Measurements from ENCODE around the gene SYT2.
"Not testable (repeated sequence)": the region's sequence is repeated elsewhere in the genome, so short reads cannot be mapped to it uniquely, and the experiment has no call there.

SYT2 gene

DNA sequence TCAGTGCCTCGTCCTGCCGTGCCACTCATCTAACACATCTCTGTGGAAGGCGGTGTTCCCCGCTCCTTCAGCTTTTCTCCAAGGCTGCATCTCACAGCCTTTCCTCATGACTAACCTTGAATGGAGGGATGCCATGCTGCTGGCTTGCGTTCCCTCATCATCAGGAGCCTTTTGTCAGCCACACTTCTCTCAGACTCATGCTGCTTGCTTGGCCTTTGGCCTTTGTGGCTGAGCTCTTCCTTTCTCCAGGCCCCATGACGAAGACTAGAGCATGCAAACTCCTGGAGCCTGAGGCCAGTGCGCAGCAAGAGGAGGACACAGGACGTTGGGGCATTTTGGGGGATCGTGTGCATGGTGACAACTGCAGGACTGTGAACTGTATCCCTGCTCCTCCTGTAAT lies 70.8 kb downstream of the SYT2 start:
- no peak for DNase-seq

GRCh38 chr1:202638701-202639305 lies 71.5 kb downstream of the SYT2 start:
- not testable (repeated sequence) for DNase-seq

DNA sequence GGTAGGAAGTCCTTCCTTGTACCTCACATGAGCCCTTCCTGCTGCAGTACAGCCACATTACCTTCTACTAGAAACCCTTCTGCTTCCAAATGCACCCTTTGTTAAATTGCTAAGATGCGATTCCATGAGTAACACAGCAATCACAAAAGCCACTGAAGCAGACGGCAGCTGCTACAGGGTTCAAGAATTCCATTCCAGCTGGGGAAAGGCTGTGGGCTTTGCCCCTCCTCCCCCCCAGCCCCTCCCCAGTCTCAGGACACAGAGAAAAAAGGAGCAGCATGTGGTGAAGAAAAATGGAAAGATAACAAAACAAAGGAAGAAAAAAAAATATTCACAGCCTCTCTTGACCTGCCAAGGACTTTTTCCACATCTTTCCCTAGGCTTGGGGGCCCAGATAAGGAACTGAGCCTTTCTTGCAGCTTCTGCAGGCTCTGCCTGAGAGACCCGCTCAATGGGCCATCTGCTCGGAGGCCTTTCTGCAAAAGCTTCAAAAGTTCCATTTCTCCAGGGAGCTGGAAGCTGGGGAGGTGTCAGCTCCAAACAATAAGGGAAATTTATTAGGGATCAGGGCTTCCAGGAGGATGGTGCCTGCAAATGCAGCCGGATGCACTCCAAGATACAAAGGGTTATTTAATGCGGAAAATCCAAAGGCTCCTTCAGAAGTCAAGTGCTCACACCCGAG lies 72.1 kb downstream of the SYT2 start:
- no peak for DNase-seq

GRCh38 chr1:202637321-202638018 lies 72.8 kb downstream of the SYT2 start:
- not testable (repeated sequence) for DNase-seq

GRCh38 chr1:202636171-202636570 lies 74.1 kb downstream of the SYT2 start:
- DNase-seq, result not testable (repeated sequence)

- DNase-seq, result no peak
These were observed 78.0 kb downstream of the SYT2 start for GRCh38 chr1:202632241-202632640.

DNA sequence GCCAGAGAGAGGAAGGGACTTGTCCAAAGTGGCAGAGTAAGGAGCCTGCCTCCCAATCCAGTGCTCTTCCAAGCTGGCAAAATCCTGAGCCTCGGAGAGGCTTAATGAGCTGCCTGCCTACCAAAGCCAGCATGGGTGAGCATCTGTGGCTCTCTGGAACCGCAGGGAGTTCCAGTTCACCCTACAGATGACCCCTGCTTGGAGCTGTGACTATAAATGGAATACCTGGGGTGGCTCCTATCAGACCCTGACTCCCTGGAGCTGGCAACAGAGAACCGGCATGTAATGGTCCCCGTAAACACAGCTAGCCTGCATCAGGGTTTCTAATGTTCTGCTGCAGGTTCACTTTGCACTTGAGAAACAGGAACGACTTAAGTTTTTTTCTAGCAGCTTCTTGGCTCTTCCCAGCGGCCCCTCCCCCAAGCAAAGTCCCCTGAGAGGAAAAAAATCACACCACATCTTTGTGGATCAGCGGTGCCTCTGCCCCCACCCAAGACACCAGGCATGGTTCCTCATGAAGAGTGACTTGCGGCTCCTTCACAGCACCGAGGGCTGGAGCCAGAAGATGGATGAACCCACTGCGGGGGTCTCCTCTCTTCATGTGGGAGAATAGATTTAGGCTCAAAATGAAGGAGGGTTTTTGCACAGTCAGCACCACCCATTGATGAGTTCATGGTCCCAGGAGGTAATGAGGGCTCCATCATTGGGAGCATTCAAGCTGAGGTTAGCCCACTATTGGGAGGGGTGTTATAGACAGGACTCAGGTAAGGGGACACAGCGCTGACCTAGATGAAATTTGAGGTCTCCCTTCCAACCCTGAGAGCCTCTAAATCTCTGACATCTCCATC lies 79.0 kb downstream of the SYT2 start:
- no peak for DNase-seq

DNA sequence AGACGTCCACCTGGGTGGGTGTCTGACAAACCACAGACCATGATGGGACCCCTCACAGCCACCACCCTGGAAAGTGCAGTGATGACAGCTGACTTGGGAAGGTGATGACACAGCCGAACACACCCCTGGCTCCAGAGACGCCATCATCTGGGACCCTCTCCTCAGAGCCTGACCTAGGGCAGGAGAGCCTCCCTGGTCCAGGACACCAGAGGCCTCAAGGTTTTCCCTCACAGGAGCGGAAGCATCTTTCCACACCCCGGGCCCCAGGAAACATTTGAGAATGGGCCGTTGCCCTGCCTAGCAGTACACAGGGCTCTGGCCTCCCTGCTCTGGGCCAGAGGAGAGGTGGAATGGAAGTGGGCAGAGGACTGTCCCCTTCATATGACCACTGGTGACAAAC lies 79.7 kb downstream of the SYT2 start:
- no peak for DNase-seq

DNA sequence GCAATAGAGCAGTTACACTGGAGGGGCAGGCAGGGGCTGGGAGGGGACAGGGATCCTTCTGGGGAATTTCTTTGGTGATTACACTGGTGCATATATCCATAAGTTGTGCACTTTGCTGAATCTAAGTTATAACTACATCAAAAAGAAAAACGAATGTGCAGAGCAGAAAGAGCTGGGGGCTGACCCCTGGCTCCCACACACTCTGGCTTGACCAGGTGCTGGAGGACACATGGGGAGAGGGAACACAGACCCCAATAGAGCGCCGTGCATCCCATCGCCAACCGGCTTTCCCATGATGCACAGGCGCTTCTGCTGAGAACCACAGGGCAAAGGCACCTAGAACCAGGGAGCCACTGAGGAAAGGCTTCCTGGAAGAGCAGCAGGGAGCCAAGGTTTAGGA lies 80.2 kb downstream of the SYT2 start:
- not testable (repeated sequence) for DNase-seq

DNA sequence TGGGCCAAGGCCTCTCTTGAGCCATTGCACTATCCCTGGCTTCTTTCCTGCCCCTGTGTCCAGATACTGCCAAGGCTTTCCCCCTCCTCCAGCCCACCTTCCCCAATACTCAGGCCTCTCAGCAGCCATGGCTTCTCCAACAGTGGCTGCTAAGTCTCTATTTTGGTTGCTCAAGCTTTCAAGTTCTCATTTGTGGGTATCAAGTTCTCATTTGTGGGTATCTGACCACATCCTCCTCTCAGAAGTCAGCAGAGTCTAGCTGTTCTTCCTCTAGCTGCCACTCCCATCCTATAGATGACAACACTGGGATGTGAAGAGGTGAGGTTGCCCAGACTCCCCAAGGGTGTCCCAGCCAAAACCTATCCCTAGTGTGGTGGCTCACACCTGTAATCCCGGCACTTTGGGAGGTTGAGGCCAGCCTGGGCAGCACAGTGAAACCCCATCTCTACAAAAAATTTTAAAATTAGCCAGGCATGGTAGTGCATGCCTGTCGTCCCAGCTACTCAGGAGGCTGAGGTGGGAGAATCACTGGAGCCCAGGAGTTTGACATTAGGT lies 80.9 kb downstream of the SYT2 start:
- peak; percentile 36 for DNase-seq

DNA sequence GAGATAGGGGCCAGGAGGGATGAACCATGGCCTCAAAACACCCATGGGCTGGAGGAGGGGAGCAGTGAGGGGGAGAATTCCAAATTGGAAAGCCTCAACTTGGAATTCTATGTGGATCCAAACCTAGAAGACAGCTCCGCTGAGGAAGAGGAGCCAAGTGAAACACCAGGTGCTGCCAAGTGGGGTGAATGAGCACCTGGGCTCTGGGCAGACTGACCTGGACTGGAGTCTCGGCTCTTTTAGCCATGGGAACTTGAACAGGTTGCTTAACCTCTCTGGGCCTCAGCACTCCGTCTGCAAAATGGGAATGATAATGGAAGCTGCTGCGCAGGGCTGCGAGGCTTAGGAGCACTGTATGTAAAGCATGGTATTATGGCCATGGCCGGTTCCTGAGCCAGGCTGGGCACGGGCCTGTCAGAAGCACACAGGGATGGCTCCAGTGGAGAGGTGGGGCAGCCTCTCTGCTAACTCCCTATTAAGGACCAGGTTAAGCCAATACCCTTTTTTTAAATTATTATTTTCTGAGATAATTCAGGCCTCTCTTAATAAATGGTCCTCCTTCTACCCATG lies 81.5 kb downstream of the SYT2 start:
- DNase-seq, result no peak

DNA sequence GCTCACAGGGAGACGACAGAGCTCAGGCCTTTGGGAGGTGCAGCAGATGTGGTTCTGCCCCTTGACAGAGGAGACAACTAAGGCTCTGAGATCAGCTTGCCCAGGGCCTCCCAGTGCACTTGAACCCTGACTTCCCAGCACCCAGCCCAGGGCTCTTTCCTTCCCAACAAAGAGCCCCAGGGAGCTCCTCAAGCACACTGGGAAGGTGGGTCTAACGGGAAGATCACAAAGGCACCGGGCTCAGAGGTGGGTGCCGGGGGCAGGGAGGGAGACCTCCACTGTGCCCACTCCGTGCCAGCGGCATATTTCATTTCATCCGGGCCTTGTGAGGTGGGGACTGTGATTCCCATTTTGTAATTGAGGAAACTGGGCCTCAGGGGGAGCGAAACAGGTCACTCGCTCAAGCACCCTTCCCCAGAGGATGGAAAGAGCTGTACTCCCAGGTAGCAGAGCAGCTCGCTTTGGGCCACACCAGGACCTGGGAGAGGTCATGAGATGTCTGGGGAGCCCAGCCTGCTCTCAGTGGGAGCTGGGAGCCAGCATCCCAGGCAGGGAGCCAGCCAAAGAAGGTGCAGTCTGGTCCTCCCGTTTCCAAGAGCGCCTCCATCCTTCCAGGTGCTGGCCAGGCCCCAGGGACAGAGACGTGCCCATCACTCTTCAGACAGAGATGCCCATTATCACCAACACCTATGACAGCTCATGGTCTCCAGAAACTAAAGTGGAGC lies 82.3 kb downstream of the SYT2 start:
- DNase-seq, result no peak

- not testable (repeated sequence) for DNase-seq
These were observed 83.2 kb downstream of the SYT2 start for GRCh38 chr1:202627036-202627435.

DNA sequence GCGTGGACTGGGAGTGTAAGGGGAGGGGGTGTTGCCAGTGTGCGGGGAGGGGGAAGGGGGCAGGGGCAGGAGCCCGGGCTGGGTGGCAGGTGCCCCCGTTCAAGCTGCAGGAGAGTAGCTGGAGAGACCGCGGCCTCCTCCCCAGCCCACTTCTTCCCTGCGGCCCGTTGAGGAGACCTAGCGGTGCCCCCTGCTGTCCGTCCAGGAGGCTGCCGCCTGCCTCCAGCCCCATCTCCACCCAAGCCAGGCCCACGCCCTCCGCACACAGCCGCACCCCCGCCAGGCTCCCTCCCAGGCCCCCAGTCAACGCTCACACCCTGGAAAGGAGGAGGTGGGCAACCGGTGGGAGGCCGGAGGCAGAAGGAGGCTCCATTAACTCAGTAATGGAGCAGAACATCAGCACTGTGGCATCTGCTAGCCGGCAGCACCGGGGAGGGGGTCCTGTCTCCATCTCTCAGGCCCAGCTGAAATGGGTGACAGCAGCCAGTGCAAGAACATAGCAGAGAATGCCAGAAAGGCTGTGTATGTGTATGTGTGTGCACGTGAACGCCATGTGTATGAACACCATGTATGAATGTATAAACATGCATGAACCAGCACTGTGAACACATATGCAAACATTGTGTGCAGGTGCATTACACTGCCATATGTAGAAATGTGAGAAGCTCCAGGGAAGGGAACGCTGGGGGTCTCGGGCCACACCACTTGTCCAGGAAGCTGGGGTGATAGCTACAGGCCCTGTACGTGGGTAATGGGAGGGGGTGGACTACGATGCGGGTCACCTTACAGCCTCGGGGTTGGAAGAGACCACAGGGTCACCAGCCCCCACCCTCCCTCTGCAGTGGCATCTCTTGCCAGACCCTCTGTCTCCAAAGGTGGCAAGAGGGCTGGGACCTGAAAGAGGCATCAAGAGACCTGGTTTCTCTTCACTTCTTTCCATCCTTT lies 84.6 kb downstream of the SYT2 start:
- DNase-seq, result peak; percentile 59

DNA sequence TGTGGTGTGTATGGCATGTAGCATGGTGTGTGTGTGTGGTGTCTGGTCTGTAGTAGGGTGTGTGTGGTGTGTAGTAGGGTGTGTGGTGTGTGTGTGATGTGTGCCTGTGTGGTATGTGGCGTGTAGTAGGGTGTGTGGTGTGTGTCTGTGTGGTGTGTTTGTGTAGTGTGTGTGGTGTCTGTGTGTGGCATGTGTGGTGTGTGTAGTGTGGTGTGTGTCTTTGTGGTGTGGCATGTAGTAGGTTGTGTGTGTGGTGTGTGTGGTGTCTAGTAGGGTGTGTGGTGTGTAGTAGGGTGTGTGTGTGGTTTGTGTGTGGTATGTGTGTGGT lies 85.5 kb downstream of the SYT2 start:
- no peak for DNase-seq

DNA sequence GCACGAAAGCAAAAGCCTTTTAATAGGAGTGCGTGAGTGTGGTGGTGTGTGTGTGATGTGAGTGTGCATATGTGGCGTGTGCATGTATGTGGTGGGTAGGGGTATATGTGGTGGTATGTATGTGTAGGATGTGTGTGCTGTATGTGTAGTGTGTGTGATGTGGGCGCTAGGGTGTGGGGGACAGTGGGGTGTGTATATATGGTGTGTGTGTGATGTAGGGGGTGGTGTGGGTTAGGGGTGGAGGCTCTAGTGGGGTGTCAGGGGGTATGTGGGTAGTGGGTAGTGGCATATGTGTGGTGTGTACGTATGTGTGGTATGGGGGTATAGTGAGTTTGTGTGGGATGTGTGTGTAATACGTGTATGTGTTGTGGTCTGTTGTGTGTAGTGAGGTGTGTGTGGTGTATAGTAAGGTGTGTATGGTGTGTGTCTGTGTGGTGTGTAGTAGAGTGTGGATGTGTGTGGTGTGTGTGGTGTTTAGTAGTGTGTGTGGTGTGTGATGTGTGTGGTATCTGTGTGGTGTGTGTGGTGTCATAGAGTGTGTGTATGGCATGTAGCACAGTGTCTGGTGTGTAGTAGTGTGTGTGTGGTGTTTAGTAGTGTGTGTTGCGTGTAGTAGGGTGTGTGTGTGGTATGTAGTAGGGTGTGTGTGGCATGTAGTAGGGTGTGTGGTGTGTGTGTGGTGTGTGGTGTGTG lies 86.0 kb downstream of the SYT2 start:
- no peak for DNase-seq

DNA sequence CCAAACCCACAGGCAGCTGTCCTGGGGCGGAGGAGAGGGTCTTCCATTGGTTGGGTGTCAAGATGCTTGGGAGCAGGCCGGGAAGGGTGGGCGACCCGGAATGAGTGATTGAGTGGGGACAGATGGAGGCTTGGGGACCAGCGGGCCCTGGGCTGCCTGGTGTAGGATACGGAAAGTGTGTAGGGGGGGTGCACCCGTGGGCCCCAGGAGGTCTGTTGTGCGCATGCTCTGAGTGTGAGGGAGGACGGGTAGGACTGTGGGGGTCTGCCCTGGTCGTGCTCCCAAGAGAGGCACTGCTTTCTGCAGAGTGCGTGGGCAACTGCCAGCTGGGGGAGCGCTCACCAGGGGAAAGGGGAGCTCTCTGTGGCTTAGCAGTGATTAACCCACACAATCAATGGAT lies 86.8 kb downstream of the SYT2 start:
- not testable (repeated sequence) for DNase-seq

DNA sequence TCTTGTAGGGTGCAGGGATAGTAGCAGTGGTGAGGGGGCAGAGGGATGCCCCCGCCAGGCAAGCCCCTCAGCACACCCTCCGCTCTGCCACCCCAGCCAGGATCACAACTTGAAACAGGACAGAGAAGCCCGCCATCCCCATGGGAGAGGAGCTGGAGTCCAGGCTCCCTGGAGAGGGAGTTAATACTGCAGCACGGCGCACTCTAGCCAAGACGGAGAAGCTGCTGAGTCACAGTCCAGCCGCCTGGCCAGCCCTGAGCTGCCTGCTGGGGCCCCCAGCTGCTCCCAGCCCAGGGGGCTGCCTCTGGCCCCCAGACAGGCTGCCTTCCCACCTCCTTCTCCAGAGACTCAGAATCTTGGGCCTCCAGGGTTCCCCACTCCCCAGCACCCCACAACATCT lies 87.2 kb downstream of the SYT2 start:
- DNase-seq, result no peak

DNA sequence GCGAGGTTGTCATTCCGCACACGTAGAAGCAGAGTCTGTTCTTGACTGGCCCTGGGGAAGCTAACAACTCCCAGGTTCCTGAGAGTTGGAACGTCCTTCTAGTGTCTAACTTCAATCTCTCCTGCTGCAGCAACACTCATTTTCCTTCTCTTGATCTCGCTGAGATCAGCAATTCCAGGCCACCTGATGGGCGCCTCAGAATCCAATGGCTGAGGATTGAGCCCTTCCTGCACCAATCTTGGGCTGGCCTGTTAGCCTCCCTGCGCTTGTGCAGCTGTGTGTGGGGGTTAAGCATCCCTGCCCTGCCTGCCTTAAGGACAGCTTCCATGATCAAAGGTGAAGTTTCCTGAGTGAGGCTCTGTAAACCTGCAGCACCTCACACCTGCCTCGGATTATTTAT lies 87.9 kb downstream of the SYT2 start:
- DNase-seq, result no peak

DNA sequence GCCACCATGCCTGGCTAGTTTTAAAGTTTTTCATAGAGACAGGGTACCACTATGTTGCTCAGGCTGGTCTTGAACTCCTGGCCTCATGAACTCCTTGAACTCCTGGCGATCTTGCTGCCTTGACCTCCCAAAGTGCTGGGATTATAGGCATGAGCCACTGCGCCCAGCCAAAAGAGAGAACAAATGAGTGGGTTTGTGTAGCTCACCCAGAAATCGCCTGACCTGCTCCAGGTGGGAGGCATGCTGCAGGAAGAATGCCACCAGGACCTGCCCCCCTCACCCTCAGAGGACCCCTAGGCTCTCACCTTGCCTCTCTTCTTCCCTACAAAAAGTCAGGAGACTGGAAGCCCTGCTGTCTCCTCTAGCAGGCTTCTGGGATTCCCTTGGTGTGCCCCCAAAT lies 88.8 kb downstream of the SYT2 start:
- no peak for DNase-seq
